Glutamatergic neuron (in vitro differentiated cells): ENCODE measurements around the gene DCAF10. TPM values are rescaled to one million over a fixed set of nuclear protein-coding genes. Genes with fewer than 3 reads are reported as not detected.

ENCODE experiments used
- DNase-seq: peaks from one replicate; pipeline ENCODE4 v3.0.0; 2022
- H3K27ac Mint-ChIP-seq: one replicate; pipeline ENCODE4 v1.8.0; 2020; ENCODE audit warnings: mild to moderate bottlenecking, mixed read lengths, inconsistent platforms; ENCODE audit not compliant: unreplicated experiment
- H3K27me3 Mint-ChIP-seq: one replicate; pipeline ENCODE4 v1.8.0; 2020; ENCODE audit warnings: mild to moderate bottlenecking, moderate library complexity, mixed read lengths, inconsistent platforms; ENCODE audit not compliant: unreplicated experiment
- H3K36me3 Mint-ChIP-seq: one replicate; pipeline ENCODE4 v1.8.0; 2020; ENCODE audit warnings: mild to moderate bottlenecking, mixed read lengths, inconsistent platforms; ENCODE audit not compliant: unreplicated experiment
- H3K4me1 Mint-ChIP-seq: one replicate; pipeline ENCODE4 v1.8.0; 2020; ENCODE audit warnings: mild to moderate bottlenecking, low read depth, mixed read lengths, inconsistent platforms; ENCODE audit not compliant: unreplicated experiment
- H3K4me3 Mint-ChIP-seq: one replicate; pipeline ENCODE4 v1.8.0; 2020; ENCODE audit warnings: mild to moderate bottlenecking, mixed read lengths, inconsistent platforms; ENCODE audit not compliant: unreplicated experiment
- H3K9me3 Mint-ChIP-seq: one replicate; pipeline ENCODE4 v1.8.0; 2020; ENCODE audit warnings: mild to moderate bottlenecking, moderate library complexity, mixed read lengths, inconsistent platforms; ENCODE audit not compliant: unreplicated experiment
- CTCF ChIP-seq: fragments of 200-600 bp; sonication (generic); IDR thresholded peaks from one replicate; pipeline ENCODE4 v1.5.0; 2021; ENCODE audit not compliant: partially characterized antibody, unreplicated experiment
- total RNA-seq: library from RNA; stranded (reverse); fragmentation: NEBNext Ultra II Directional; extraction: Animal tissue kit (Norgen Biotek cat#: 25700); gene quantifications from one replicate; pipeline ENCODE4 v1.2.1, GENCODE V29; 2021; ENCODE audit not compliant: unreplicated experiment

DCAF10 gene
- total RNA-seq, 1 donor from 2014 or later: 19.3 TPM

- Mint-ChIP-seq H3K4me3 (no peak overlapping the region), H3K27me3 (no peaks in the 10 kb centered on the region), H3K9me3 (no peaks in the 10 kb centered on the region), H3K27ac (no peak overlapping the region), H3K36me3 (no peaks in the 10 kb centered on the region), H3K4me1 (no peaks in the 10 kb centered on the region)
- no peak for DNase-seq
- no peak for TF ChIP-seq CTCF
Observed at GRCh38 chr9:37792122-37792521, 8.5 kb upstream of the DCAF10 start.

GRCh38 chr9:37796232-37796631 is 4.4 kb upstream of the DCAF10 start:
- H3K4me1 Mint-ChIP-seq: no peaks in the 10 kb centered on the region
- no peak for TF ChIP-seq CTCF
- DNase-seq: no peak
- H3K4me3 Mint-ChIP-seq: no peak overlapping the region
- H3K27ac Mint-ChIP-seq: no peak overlapping the region
- peaks cover 2% of the 10 kb centered on the region for H3K27me3 Mint-ChIP-seq
- peaks cover 8% of the 10 kb centered on the region for H3K36me3 Mint-ChIP-seq
- peaks cover 5% of the 10 kb centered on the region for H3K9me3 Mint-ChIP-seq

DNA sequence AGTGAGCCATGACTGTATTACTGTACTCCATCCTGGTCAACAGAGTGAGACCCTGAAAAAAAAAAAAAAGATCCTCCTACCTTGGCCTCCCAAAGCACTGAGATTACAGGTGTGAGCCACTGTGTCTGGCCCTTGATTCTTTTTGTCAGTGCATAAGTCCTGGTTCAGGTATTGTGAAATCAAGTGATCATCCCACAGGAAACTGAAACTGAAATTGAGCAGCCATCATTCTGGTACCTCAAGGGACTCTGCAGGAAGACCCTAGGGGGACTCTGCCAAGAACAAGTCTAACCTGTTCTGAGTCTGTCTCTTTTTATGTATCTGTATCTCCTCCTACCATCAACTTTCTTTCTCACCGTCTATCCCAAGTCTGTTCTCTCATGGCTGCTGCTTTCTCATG is 1.9 kb upstream of the DCAF10 start:
- Mint-ChIP-seq H3K36me3 (peaks cover 8% of the 10 kb centered on the region), H3K27ac (no peak overlapping the region), H3K4me1 (peaks cover 6% of the 10 kb centered on the region), H3K9me3 (peaks cover 10% of the 10 kb centered on the region), H3K4me3 (no peak overlapping the region), H3K27me3 (peaks cover 4% of the 10 kb centered on the region)
- no peak for TF ChIP-seq CTCF
- DNase-seq: no peak

DNA sequence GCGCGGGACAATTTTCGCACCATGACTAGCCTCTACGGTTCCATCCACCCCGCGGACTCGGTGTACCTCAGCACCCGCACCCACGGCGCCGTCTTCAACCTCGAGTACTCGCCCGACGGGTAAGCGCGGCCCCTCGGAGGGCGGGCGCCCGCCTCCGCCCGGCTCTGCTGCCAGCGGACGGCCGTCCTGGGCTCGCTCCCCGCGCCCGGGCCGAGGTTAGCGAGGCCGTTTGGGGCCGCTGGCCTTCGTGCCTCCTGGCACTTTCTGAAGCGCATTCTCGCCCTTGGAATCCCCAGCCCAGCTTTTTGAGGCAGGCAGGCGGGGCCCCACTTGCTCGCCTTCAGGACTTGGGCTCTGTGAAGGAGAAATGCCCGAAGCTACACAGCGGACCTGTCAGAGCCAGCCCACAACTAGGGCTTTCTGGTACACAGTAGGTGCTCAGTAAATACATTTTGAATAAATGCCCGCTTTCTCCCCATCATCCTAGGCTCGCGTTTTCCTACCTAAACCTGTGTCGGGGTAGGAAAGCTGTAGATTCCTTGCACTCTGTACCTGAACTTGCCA is 772 bp downstream of the DCAF10 start:
- no peak for TF ChIP-seq CTCF
- Mint-ChIP-seq H3K9me3 (peaks cover 10% of the 10 kb centered on the region), H3K4me3 (peak overlapping the region; percentile 93), H3K36me3 (peaks cover 8% of the 10 kb centered on the region), H3K27me3 (peaks cover 4% of the 10 kb centered on the region), H3K4me1 (peaks cover 14% of the 10 kb centered on the region), H3K27ac (peak overlapping the region; percentile 80)
- peak; percentile 52 for DNase-seq

DNA sequence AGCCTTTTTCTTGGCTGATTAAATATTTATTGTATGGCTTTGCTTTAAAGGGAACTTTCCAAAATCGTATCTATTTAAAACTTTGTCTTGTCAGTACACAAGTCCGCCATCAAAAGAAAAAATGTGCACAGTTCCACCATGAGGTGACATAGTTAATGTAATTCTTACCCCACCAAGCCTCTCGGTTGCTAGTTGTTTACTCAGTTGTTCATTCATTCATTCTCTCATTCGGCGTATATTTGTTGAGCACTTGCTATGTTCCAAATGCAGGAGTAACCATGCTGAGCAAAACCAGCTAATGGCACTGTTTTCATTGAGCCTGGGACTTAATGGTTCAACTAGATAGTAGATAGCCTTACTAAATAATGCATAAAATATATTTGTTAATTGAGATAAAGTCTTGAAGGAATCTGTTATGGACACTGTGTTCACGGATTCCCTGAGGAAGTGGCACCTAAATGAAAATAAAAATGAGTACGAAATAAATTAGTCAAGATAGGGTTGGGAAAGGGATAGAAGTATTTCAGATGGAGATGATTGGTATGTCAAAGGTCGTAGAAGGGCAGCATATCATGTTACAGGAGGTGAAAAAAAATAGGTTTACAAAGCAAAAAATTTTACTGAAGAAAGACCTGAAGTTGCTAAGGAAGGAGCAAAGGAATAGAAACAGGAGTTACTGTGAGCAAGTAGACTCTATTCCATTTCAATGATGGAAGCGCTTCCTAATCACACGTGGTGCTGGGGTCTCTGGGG is 1.5 kb downstream of the DCAF10 start:
- peaks cover 17% of the 10 kb centered on the region for H3K4me1 Mint-ChIP-seq
- peaks cover 8% of the 10 kb centered on the region for H3K36me3 Mint-ChIP-seq
- peak overlapping the region; percentile 93 for H3K4me3 Mint-ChIP-seq
- H3K27ac Mint-ChIP-seq: peak overlapping the region; percentile 80
- H3K27me3 Mint-ChIP-seq: peaks cover 4% of the 10 kb centered on the region
- TF ChIP-seq CTCF: no peak
- no peak for DNase-seq
- peaks cover 10% of the 10 kb centered on the region for H3K9me3 Mint-ChIP-seq
